Brain pericyte (primary cell): ENCODE data around the gene CLK2.
"Not testable (repeated sequence)": the region's sequence is repeated elsewhere in the genome, so short reads cannot be mapped to it uniquely, and the experiment has no call there.

Experiments used
- DNase-seq: peaks from one replicate; pipeline ENCODE4 v3.0.0-alpha.2; 2012; ENCODE audit warnings: low read depth, low spot score

The CLK2 gene

DNA sequence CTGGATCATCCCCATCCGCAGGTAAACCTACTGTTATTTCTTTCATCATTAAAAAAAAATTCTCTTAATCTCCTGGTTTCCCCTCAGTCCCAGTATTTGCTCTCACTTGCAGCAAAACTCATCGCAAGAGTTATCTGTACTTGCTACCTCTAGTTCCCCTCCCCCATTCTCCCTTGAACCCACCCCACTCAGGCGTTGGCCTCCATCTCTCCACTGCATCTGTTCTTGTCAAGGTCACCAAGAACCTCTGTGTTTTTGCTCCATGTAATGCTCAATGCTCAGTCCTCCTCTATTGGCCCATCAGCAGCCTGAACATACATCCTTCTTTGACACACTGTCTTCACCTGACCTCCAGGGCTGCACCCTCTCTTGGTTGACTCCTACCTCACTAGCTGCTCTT is 23.4 kb upstream of the CLK2 start:
- no peak for DNase-seq

GRCh38 chr1:155295942-155296267 is 22.6 kb upstream of the CLK2 start:
- DNase-seq, result no peak

- no peak for DNase-seq
These were observed 22.1 kb upstream of the CLK2 start for GRCh38 chr1:155295183-155295941.

DNA sequence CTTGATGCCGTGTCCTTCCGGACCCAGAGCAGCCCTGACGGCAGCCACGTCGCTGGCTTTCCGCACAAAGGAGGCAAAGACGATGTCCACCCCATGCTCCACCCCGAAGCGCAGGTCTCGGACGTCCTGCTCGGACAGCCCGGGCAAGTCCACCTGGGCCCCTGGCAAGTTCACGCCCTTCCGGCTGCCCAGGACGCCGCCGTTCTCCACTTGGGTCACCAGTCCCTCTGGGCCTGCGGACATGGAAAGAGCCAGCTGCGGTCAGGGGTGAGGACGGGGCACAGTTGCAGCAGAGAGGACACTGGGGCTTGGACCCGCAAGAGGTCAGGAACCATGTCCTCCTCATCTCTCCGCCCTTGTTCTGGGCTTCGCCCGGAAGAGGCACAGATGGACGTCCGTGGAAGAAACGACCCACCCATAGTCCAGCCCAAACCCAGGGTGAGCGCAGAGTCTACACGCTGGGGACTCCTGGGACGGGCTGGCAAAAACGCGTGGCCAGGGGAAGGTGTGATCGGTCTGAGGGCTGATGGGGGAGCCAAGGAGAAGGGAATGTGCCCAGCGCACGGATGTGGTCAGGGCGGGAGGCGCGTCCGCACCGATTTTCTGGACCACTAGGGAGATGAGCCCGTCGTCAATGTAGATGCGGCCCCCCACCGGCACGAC is 21.3 kb upstream of the CLK2 start:
- no peak for DNase-seq

DNA sequence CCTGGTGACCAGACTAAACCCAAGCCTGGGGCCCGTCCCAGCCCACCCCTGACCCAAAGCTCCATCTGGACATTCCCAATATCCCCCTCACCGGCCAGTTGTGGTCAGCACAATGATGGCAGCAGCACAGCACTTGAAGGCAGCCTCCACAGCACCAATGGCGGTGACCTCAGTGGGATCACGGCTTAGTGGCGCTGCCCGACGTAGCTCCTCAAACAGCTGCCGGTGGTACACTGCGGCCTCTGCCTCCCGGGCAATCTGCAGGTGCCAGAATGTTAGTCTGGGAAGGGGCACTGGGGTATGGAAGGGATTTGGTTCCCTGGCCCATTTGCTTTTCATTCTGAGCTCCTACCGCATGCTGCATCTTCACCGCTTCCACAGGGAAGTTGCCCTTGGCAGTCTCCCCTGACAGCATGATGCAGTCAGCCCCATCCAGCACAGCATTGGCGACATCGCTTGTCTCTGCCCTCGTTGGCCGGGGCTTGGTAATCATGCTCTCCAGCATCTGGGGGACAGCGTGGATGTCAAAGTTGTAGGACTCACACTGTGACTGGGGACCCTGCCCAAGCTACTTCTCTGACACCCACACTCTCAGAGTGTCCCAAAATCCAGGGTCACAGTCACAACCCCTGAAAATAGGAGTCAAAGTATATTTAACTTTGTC is 19.9 kb upstream of the CLK2 start:
- DNase-seq, result no peak

DNA sequence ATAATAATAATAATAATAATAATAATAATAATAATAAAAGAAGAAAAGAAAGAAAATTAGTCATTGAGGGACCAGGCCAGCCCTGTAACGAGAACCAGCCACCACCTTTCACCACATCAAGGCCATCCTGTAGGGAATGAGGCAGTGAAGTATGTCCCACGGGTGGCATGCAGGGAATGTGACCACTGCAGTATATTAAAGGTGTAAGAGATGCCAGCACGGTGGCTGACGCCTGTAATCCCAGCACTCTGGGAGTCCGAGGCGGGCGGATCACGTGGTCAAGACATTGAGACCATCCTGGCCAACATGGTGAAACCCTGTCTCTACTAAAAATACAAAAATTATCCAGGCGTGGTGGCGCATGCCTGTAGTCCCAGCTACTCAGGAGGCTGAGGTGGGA is 17.7 kb upstream of the CLK2 start:
- DNase-seq, result not testable (repeated sequence)

DNA sequence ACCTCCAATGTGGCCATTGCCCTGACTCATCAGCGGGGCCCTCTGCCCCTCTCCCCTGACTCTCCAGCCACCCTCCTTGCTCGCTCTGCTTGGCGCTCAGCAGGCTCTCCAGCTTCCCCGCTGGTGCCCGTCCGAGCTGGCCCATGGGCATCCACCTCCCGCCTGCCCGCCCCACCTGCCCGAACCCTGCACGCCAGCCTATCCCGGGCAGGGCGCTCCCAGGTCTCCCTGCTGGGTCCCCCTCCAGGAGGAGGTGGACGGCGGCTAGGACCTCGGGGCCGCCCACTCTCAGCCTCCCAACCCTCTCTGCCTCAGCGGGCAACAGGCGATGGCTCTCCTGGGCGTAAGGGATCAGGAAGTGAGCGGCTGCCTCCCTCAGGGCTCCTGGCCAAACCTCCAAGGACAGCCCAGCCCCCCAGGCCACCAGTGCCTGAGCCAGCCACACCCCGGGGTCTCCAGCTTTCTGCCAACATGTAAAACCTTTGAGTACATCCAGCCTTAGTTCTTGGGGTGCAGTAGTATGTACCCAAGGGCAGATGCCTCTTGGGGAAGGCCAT is 14.8 kb upstream of the CLK2 start:
- DNase-seq, result no peak

DNA sequence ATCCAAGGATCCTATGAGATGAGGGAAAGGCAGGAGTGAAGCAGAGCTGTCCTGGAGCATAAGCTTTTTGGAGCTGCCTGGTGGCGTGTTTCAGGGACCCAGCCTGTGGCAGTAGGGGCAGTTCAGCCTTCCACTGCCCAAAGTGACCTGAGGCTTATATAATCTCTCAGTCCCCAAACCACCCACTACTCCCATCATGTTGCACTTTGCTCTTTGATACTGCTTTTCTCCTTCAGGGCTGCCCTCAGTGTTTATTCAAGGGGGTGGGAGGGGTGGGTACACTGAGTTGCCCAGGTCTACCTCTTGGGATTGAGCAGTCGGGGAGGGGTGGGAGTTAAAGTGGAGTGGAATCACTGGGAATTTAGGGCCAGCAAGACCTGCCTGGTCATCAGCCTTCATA is 13.2 kb upstream of the CLK2 start:
- no peak for DNase-seq

DNA sequence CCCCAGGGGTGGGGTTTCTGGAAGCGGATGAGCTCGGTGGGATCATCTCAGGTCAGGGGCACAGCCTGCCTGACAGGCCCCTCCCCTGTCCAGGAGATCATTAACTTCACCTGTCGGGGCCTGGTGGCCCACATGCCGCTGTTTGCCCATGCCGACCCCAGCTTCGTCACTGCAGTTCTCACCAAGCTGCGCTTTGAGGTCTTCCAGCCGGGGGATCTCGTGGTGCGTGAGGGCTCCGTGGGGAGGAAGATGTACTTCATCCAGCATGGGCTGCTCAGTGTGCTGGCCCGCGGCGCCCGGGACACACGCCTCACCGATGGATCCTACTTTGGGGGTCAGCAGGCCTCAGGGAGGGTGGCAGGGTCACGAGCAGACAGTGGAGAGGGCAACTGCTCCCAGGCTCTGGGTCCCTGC is 12.3 kb upstream of the CLK2 start:
- DNase-seq, result no peak

GRCh38 chr1:155285063-155285462 is 11.8 kb upstream of the CLK2 start:
- DNase-seq, result no peak

DNA sequence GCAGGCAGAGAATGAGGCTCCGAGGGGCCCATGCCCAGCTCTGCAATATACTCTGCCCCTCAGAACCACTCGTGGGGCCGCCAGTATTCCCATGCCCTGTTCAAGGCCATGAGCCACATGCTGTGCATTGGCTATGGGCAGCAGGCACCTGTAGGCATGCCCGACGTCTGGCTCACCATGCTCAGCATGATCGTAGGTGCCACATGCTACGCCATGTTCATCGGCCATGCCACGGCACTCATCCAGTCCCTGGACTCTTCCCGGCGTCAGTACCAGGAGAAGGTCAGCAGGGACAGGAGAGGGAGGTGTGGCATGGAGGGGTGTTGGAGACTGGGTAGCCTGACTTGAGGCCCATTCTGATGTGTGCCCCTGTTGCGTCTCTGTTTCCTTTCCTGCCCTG is 11.2 kb upstream of the CLK2 start:
- DNase-seq, result no peak

- DNase-seq, result no peak
These were observed 9.3 kb upstream of the CLK2 start for GRCh38 chr1:155282488-155283091.

DNA sequence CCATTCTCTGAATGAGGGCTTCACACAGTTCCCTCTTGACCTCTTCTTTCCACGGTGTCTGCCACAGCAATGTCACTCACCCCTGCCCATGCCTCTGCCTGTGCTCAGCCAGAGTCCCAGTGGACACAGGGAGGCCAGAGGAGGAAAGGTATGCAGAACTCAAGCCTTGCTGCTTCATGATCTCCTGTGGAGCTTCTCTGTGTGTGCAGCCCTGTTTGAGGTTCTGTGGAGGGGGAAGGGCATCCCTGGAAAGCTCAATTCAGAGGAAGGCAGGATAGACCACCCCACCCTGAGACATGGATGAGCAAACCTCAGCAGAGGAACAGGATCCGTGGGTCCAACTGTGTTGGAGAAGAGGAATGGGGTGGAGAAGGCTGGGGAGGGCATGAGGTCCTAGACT is 6.0 kb upstream of the CLK2 start:
- no peak for DNase-seq

DNA sequence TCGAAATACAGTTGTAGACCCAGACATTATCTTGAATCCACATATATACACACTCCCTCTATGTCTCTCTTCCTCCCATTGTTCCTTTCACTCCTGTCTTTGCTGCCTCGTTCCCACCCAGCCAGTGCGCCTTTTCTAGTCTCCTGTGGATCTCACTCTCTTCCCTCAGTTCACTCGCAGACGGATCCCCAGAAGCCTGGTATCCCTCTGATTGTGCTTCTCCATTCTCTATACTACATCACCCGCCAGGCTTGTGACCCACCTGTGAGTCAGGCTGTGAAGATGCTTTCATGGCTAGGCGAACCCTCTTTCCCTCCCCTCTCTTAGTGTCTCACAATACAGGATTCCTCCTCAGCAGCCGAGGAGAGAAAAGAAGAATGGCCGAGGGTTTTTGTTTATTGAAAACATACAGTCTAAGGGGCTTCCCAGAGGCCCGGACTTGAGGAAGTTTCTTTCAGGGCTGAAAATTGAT is 5.4 kb upstream of the CLK2 start:
- no peak for DNase-seq

DNA sequence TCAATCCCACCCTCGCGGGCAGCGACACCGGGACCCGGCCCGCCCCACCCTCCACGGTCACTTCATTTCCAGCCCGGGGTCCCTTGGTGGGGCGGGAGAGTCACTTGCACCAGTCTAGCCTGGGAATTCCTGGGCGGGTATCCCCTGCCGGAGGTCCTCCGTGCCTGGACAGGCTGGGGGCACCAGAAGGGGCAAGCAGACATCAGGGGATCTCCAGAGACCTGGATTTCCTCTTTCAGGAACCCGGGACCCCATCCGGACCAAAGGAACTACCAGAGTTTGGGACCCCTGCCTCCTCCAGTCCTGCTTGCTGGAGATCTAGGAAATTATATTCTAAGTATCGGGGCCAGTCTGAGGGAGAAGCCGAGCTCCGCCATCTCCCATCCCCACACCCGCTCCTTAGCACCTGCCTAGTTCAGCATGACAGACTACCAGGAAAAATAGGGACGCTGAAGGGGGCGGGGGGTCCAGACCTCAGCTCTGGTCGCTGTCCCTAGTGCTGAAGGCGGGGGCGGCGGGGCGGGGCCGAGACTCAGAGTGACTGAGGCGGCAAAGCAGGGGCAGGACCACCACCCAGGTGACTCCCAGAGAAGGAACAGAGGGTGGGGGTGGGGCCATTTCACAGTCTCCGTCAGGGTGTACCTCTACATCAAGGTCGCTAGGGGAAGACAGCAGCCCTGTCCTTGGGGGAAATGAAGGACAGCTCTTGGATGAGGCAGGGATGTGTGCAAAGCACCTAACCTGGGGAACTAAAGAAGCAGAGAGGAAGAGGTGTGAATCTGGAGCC is 4.8 kb upstream of the CLK2 start:
- no peak for DNase-seq

DNA sequence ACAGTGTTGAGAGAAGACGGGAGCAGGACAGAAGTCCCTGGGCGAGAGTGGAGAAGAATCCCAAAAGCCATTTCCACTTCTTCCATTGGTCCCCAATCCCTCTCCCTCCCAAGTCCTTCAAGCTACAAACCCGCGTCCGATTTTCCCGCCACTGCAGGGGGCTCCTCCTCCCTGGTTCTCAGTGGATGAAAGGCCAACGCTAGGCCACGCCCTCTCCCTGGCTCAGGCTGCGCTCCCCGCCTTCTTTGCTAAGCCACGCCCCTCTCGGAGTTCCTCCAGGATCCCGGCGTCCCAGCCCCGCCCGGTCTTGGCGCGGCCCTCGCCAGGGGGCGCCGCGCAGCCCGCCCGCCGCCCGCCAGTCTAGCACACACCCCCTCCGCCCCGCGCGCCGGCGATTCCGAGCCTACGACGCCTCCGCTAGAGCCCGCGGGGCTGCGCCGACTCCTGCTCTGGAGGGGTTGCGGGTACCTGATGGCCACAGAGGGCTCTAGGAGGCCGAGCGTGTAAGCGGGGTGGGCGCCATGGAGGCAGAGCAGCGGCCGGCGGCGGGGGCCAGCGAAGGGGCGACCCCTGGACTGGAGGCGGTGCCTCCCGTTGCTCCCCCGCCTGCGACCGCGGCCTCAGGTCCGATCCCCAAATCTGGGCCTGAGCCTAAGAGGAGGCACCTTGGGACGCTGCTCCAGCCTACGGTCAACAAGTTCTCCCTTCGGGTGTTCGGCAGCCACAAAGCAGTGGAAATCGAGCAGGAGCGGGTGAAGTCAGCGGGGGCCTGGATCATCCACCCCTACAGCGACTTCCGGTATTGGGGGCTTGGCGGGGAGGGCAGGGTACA is 4.0 kb upstream of the CLK2 start, which contains the start of gene HCN3:
HCN3 (plus strand) TSS at position 394 of the 832 bp plus-strand sequence; CDS start at position 522, 128 bp downstream.
- DNase-seq, result peak; percentile 78

GRCh38 chr1:155272466-155273342 is 600 bp downstream of the CLK2 start:
- no peak for DNase-seq

DNA sequence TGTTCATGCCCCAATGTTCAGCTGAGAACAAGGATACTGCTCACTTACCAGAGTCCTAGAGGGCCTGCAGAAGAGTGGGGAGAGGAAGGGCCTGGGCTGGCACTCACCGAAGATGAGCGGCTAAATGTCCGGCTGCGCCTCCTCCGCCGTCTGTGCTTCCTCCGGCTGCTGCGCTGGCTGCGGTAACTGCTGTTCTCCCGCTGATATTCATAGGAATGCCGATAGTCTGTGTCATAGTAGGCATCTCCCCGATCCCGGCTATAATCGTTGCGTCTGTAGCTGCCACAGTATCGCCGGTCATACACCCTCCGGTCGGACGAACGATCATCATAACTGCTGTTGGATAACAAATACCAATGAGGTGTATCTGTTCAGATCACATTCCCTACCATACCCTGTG is 3.9 kb downstream of the CLK2 start:
- no peak for DNase-seq

- DNase-seq, result no peak
These were observed 4.7 kb downstream of the CLK2 start for GRCh38 chr1:155268630-155269029.
